Fibroblast of the conjunctiva (primary cell): Measurements from ENCODE around the gene CTBP2.

Experiments used
- DNase-seq: peaks from one replicate; pipeline ENCODE4 v3.0.0-alpha.2; 2010; ENCODE audit warnings: low read depth

CTBP2 gene

DNA sequence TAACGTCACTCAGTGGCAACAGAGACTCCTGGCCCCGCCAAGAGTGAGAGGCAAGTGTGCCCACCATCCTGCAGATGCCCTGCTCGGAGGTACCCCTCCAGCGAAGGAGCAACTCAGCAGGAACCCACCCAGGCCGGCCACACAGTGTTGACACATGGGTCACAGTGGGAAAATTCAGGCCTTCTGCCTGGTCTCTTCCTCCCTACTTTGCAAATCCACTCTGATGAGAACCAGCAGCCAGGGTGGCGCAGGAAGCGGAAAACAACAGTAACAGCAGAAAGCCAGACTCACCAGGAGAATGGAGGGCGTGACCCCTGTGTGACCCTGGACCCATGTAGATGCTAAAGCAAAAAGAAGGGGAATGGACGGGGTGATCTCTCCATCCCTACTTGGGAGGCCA is 53.8 kb downstream of the CTBP2 start:
- no peak for DNase-seq

DNA sequence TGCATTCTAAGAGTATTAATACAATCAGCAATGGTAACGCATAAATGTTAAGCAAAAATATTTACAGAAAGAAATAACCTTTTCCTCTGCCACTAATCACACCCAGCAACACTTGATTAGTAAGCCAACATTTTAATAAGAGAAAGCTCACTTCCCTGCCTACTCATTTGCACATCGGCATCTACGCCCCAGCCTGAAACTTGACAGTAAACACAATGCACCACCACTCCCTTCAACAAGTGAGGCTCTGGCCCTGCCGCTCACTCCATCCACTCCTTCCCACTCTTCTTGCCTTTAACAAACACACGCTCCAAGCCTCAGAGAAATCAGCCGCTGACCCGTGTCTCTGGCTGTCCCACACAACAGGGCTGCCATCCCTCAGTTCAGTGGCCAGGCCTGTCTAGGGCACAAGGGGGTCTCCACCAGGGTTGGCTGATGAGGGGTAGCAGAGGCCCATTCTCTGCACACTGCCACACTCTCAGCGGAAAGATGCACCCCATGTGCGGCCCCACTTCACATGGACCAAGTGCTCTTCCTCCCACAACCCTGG is 54.6 kb downstream of the CTBP2 start:
- DNase-seq: no peak

GRCh38 chr10:125105155-125105554 is 55.2 kb downstream of the CTBP2 start:
- DNase-seq: no peak

DNA sequence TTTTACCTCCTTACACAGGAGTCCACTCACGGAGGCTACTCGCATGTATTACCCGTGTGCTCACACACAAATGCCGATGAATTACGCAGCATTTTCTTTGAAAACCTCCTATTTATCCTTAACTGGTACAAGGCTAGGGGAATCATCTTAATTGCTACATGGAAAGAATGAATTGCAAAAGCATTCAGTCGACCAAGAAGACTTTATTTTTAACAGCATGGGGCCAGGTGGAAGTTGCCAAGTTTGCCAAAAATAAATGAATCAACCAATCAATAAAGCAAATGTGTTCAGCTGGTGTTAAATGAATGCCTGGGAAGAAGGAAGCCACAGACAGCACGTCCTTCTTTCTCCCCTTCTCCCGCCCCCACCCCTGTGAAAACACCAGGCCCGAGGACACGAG is 55.8 kb downstream of the CTBP2 start:
- DNase-seq: no peak

- DNase-seq: no peak
Measured at GRCh38 chr10:125103924-125104323, 56.4 kb downstream of the CTBP2 start.

DNA sequence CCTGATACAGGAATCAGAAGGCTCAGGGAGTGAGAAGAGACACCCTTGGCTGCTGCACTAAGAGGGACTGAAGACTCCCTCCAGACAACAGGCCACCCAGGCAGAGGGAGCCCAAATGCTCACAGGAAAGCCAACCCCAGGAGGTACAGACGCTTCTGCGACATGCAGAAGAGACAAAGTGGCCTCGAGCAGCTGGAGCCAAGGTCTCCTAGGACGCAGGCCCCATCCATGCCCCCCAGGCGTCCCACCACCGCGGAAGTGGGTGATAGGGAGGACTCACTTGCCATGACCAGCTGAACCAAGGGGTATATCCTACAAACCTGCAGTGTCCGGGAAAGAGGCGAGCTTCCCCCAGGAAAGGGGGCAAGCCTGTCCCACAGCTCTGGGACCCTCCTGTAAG is 56.9 kb downstream of the CTBP2 start:
- DNase-seq: no peak

- DNase-seq: no peak
Measured at GRCh38 chr10:125102821-125103220, 57.5 kb downstream of the CTBP2 start.

DNA sequence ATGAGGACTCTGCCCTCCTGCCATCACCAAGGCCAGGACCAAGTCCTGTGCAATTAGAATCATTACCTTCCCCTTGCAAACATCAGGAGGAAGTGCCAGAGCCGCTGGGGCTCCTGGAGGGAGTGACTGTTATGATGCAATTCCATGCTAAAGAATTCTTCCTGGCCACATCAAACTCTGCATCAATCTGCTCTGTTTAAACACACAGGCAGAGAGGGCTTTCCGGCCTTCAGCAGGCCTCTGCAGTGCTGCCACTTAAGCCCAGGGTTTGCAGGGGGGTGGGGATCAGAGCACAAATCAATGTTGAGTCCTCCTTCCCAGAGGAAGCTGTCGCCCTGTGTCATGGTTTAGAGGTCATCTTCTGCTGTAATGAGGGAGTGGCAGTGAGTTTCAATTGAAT is 58.1 kb downstream of the CTBP2 start:
- no peak for DNase-seq

DNA sequence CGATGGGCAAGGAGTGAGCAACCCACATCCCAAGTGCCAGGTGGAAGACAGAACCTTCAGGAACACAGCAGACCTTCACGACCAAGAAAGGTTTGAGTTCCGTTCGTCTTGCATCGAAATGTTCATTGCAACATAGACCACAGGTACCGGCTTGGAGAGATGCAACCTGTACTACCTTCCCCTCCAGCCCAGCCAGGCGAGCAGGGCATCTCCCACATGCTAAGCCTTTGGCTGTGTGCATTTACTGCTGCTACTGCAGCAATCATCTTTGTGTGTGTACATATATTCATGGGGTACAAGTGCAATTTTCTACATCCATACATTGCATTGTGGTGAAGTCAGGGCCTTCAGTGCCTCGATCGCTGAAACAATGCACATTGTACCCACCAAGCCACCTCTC is 58.8 kb downstream of the CTBP2 start:
- no peak for DNase-seq

- DNase-seq: no peak
Measured at GRCh38 chr10:125101049-125101448, 59.3 kb downstream of the CTBP2 start.

DNA sequence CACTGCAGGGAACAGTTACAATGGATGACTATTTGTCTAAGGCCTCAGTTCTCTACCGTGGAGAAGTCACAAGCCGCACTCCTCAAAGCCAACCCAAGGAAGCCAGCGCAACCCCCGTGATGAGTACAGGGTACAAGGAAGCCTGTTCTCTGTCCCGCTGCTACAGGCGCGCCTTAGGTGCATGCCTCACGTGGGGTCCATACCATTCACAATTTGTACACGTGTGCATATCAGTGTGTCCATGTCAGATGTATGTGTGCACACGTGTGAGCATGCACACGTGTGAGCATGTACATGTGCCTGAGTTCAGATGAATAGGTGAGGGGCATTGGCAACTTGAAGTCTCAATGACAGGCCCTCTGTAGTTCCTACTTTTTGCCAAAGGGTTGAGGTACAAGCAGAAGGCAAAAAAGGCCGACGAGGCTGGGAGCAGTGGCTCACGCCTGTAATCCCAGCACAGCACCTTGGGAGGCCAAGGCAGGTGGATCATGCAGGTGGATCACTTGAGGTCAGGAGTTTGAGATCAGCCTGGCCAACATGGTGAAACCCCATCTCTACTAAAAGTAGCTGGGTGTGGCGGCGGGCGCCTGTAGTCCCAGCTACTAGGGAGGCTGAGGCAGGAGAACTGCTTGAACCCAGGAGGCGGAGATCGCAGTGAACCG is 62.8 kb downstream of the CTBP2 start:
- DNase-seq: no peak

- no peak for DNase-seq
Measured at GRCh38 chr10:125096975-125097374, 63.4 kb downstream of the CTBP2 start.

GRCh38 chr10:125096371-125096770 is 64.0 kb downstream of the CTBP2 start:
- no peak for DNase-seq

DNA sequence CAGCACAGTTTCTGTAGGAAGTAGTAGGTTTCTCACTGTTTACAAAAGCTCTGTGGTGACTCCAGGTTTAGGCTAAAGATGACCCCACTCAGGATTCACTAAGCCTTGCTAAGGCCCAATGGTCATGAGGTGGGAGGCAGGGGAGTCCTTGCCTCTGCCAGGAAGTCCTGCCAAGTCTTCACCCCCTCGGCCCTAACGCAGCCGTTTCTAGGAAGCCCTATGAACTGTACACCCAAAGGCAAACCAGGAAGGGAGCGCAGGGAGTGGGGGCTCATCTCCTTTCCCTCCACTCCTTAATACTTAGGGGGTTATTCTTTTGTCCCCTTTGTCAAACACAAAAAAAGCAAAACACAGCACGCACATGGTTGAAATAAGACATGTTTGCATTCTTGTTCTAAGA is 64.6 kb downstream of the CTBP2 start:
- DNase-seq: no peak

GRCh38 chr10:125095228-125095627 is 65.1 kb downstream of the CTBP2 start:
- DNase-seq: no peak

GRCh38 chr10:125094806-125095205 is 65.6 kb downstream of the CTBP2 start:
- no peak for DNase-seq

GRCh38 chr10:125093974-125094705 is 66.2 kb downstream of the CTBP2 start:
- DNase-seq: no peak

DNA sequence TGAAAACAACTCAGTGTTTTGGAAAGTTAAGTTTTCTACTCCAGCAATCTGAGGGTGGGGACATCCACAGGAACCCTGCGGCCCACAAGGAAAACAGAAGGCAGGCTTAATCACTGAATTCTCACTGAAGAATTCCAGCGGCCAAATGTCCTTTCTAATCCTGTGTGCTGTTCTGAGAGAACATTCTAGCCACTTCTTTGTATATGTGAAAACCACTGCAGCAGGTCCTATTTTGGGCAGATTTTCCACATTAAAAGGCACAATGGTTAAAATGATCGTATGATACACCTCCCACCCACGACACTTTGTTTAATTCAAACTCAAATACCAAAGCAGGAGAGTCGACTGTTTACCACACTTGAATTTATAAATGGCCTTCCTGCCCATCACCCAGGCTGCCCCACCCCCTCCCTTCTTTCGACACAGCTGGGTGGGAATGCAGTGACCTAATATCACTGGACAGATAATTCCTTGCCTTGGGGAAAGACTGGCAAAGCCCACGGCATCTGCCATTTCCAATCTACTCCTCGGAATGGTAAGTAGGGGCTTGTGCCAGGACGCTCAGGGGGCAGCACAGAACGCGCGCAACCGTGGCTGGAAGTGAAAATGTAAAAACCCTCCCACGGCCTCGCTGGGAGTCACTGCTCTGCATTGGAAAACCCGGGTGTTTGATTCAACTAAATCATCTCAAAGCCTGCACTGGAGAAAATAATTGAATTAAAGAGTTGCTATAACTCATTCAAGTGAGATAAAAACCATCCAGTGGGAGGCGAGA is 67.0 kb downstream of the CTBP2 start:
- no peak for DNase-seq

DNA sequence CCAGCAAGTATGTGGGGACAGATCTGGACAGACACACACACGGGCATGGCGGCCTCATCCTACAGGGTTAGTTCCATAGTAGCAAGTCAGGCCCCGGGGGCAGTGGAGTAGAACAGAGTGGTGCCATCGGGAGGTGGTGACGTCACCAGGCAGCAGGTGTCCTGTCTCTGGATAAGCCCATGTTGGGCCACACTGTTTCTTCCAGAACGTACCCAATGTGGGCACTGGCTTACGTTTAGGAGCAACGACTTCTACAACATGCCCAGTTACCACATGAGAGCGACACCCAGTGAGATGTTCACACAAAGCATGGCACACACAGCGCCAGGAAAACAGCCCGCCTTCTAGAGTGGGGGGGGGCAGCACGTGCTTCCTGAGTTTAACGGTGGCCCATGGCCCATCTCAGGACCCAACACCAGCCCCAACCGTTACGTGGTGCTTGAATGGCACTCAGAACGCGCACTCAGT is 67.8 kb downstream of the CTBP2 start:
- DNase-seq: no peak

DNA sequence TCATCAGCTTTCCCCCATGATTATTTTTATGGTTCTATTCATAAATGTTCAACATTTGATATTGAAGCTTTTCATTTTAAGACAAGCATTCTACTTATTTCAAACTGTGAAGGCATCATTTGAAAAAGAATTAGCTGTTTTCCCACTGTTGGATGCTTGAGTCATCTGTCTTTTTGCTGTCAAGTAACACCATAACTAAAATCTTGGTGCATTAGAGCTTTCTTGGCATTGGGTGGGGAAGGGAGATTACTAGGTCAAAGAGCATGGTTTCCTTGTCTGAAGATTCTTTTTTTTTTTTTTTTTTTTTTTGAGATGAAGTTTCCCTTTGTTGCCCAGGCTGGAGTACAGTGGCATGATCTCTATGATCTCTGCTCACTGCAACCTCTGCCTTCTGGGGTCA is 68.5 kb downstream of the CTBP2 start:
- DNase-seq: no peak

DNA sequence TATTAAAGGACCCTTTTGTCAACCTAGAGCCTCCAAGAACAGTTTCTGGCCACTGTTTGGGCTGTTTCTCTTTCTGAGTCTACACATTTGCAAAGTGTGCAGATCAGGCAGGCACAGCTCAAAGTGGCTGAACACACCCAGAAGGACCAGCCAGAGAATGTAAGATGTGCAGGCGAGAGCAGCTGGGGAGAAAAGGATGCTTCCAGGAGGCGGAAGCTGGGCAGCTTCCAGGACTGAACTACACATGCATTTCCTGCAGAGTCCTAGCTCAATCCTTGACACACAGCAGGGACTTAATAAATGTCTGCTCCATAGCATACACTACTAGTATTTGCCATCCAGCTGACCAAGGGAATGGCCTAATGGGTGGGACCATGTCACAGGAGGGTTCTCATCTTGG is 70.9 kb downstream of the CTBP2 start:
- no peak for DNase-seq

DNA sequence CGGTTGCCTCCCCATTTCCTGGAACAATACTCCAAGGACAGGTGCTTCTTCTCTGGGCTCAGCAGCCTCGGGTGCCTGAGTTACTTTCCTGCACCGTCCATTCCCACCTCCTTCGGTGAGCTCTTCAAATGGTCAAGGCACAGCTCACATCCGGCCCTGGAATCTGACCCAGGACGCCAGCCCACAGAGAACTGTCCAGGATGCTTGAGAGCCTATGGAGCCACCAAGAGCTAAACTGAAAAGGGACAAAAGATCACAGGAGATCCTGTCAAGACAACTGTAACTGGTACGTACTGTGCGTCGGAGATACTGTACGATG is 72.5 kb downstream of the CTBP2 start:
- no peak for DNase-seq
